Glutamatergic neuron (in vitro differentiated cells): Measurements from ENCODE around the gene ANKH. TPM values are rescaled to one million over a fixed set of nuclear protein-coding genes. Genes with fewer than 3 reads are reported as not detected.

ENCODE experiments used
- DNase-seq: peaks from one replicate; pipeline ENCODE4 v3.0.0; 2022
- H3K27ac Mint-ChIP-seq: one replicate; pipeline ENCODE4 v1.8.0; 2020; ENCODE audit warnings: mild to moderate bottlenecking, mixed read lengths, inconsistent platforms; ENCODE audit not compliant: unreplicated experiment
- H3K27me3 Mint-ChIP-seq: one replicate; pipeline ENCODE4 v1.8.0; 2020; ENCODE audit warnings: mild to moderate bottlenecking, moderate library complexity, mixed read lengths, inconsistent platforms; ENCODE audit not compliant: unreplicated experiment
- H3K36me3 Mint-ChIP-seq: one replicate; pipeline ENCODE4 v1.8.0; 2020; ENCODE audit warnings: mild to moderate bottlenecking, mixed read lengths, inconsistent platforms; ENCODE audit not compliant: unreplicated experiment
- H3K4me1 Mint-ChIP-seq: one replicate; pipeline ENCODE4 v1.8.0; 2020; ENCODE audit warnings: mild to moderate bottlenecking, low read depth, mixed read lengths, inconsistent platforms; ENCODE audit not compliant: unreplicated experiment
- H3K4me3 Mint-ChIP-seq: one replicate; pipeline ENCODE4 v1.8.0; 2020; ENCODE audit warnings: mild to moderate bottlenecking, mixed read lengths, inconsistent platforms; ENCODE audit not compliant: unreplicated experiment
- H3K9me3 Mint-ChIP-seq: one replicate; pipeline ENCODE4 v1.8.0; 2020; ENCODE audit warnings: mild to moderate bottlenecking, moderate library complexity, mixed read lengths, inconsistent platforms; ENCODE audit not compliant: unreplicated experiment
- total RNA-seq: library from RNA; stranded (reverse); fragmentation: NEBNext Ultra II Directional; extraction: Animal tissue kit (Norgen Biotek cat#: 25700); gene quantifications from one replicate; pipeline ENCODE4 v1.2.1, GENCODE V29; 2021; ENCODE audit not compliant: unreplicated experiment
- TF ChIP-seq, protein P1 (sequence below): fragments of 200-600 bp; sonication (generic); IDR thresholded peaks from one replicate; pipeline ENCODE4 v1.5.0; 2021; ENCODE audit not compliant: partially characterized antibody, unreplicated experiment

Gene ANKH
- total RNA-seq, 1 donor from 2014 or later, result 83.3 TPM

DNA sequence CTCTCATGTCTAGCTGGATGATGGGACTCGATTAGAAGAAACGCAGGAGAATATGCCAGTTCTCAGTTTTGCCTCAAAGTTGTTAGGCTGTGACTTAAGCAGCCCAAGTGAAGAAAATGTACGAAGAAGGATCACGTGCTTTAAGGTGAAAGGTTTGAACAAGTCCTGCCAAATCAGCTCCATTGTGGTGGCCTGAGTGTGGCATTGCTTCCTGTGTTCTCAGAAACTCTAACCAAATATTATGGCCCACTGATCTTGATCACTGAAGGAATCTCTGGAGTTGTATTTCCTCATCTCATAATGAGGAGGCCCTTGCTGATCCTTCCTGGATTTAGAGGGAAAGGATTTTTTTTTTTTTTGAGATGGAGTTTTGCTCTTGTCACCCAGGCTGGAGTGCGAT is 163.0 kb downstream of the ANKH start:
- TF ChIP-seq, protein P1, sequence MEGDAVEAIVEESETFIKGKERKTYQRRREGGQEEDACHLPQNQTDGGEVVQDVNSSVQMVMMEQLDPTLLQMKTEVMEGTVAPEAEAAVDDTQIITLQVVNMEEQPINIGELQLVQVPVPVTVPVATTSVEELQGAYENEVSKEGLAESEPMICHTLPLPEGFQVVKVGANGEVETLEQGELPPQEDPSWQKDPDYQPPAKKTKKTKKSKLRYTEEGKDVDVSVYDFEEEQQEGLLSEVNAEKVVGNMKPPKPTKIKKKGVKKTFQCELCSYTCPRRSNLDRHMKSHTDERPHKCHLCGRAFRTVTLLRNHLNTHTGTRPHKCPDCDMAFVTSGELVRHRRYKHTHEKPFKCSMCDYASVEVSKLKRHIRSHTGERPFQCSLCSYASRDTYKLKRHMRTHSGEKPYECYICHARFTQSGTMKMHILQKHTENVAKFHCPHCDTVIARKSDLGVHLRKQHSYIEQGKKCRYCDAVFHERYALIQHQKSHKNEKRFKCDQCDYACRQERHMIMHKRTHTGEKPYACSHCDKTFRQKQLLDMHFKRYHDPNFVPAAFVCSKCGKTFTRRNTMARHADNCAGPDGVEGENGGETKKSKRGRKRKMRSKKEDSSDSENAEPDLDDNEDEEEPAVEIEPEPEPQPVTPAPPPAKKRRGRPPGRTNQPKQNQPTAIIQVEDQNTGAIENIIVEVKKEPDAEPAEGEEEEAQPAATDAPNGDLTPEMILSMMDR, result no peak
- peaks cover 3% of the 10 kb centered on the region for H3K27me3 Mint-ChIP-seq
- peaks cover 28% of the 10 kb centered on the region for H3K4me1 Mint-ChIP-seq
- peaks cover 13% of the 10 kb centered on the region for H3K36me3 Mint-ChIP-seq
- H3K9me3 Mint-ChIP-seq, result peaks cover 12% of the 10 kb centered on the region
- H3K4me3 Mint-ChIP-seq, result no peak overlapping the region
- no peak for DNase-seq
- H3K27ac Mint-ChIP-seq, result no peak overlapping the region

DNA sequence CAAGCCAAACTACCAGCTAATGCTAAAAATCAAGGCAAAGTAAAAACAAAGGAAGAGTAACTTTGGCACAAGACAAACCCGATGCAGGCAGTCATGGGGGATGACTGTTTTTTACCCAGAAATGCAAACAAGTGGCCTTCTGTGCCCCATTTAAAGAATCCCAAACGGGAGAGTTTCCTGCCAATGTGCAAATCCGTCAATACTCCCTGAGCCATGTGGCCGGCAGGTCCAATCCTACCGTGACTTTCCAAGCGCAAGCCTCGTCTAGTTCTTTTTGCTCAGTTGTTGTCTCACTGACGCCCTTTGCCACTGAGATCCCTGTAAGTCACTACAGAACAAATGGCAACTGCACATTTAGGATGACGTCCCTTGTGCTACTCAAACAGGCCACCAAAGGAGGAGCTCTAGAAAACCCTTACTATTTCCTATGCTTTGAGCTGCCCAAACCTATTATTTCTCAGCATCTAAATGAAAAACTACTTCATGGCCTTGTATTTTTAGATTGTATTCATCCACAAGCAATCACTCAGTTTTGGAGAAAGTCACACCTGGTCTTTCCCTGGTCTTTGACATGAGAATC is 163.7 kb downstream of the ANKH start:
- peaks cover 28% of the 10 kb centered on the region for H3K4me1 Mint-ChIP-seq
- H3K27me3 Mint-ChIP-seq, result peaks cover 3% of the 10 kb centered on the region
- peaks cover 13% of the 10 kb centered on the region for H3K9me3 Mint-ChIP-seq
- TF ChIP-seq, protein P1, result no peak
- H3K36me3 Mint-ChIP-seq, result peaks cover 13% of the 10 kb centered on the region
- DNase-seq, result no peak
- H3K4me3 Mint-ChIP-seq, result no peak overlapping the region
- no peak overlapping the region for H3K27ac Mint-ChIP-seq

DNA sequence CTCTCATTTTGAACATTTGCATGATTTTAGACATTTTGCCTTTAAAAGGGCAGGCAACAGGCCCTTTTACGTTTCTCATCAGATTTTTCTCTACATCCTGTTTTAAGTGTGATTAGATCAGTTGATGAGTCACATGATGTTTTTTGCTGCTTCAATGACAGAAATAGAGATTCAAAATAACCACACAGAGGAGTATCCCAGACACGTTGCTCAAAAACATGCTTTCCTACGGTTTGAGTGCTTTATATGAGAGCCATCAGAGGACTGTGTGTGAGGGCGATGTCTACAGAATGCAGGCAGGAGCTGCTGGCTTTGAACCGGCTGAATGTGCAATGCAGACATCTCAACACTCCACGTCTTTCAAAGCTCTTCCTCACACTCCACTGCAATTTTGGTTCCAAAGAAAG is 165.0 kb downstream of the ANKH start:
- peaks cover 22% of the 10 kb centered on the region for H3K4me1 Mint-ChIP-seq
- H3K36me3 Mint-ChIP-seq, result peaks cover under 1% of the 10 kb centered on the region
- no peak for DNase-seq
- TF ChIP-seq, protein P1, result no peak
- H3K27ac Mint-ChIP-seq, result no peak overlapping the region
- H3K9me3 Mint-ChIP-seq, result peaks cover 9% of the 10 kb centered on the region
- H3K27me3 Mint-ChIP-seq, result no peaks in the 10 kb centered on the region
- no peak overlapping the region for H3K4me3 Mint-ChIP-seq

DNA sequence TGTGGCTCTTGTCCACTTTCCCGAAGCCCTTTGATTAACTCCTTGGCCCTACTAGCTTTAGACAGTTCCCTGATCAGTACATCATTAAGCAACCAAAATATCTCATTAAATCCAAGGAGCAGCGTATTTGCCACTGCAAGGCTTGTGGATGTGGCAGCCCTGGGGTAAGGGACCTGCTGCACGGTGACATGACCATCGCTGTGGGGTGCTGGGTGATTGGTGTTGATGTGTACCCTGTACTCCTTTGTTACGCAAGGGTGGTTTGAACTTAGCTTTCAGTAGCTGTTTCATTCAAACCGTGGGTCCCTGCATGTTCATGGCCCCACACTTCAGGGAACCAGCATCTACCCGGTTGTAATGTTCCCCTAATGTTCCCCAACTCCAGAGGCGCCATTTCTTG is 166.0 kb downstream of the ANKH start:
- TF ChIP-seq, protein P1, result no peak
- Mint-ChIP-seq H3K27ac (no peak overlapping the region), H3K4me3 (no peak overlapping the region), H3K9me3 (peaks cover 9% of the 10 kb centered on the region), H3K27me3 (no peaks in the 10 kb centered on the region), H3K36me3 (no peaks in the 10 kb centered on the region), H3K4me1 (peaks cover 14% of the 10 kb centered on the region)
- DNase-seq, result no peak

DNA sequence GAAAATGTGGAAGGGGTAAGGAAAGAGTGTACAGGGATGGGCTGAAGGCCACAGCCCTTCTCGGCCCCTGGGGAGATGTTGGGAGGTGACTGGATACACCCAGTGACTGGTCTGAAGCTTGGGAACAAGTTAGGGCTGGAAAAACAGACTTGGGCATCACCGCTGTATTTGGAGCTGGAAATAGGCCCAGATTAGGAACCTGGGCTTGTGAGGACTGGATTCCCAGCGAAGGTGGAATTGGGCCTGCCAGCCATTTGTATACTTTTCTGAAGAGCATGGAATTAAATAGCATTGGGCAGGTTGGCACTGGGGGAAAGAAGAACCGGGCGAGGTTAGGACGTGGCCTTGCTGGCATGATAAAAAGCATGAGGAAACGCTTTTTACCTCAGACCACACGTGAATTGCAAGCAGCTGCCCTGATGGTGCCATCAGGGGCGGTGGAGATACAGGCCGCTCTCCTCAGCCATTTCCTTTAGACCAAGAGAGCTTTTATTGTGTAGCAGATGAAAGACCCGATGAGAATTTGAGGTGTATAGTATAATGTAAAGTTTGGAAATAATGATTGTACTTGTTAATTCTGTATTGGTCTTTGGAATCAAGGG is 169.2 kb downstream of the ANKH start:
- peaks cover 7% of the 10 kb centered on the region for H3K4me1 Mint-ChIP-seq
- H3K27ac Mint-ChIP-seq, result no peak overlapping the region
- no peaks in the 10 kb centered on the region for H3K36me3 Mint-ChIP-seq
- no peaks in the 10 kb centered on the region for H3K27me3 Mint-ChIP-seq
- TF ChIP-seq, protein P1, result no peak
- no peak overlapping the region for H3K4me3 Mint-ChIP-seq
- peaks cover 5% of the 10 kb centered on the region for H3K9me3 Mint-ChIP-seq
- DNase-seq, result no peak
